ENCODE results near the gene FASTKD2. TPM values are rescaled to one million over a fixed set of nuclear protein-coding genes. Genes with fewer than 3 reads are reported as not detected.
A peak's percentile ranks its signal among the peaks of the same experiment; 100 is the strongest.

Gene FASTKD2
- total RNA-seq, 2 experiments from 2014 or later: 44.1 to 44.5 TPM

DNA sequence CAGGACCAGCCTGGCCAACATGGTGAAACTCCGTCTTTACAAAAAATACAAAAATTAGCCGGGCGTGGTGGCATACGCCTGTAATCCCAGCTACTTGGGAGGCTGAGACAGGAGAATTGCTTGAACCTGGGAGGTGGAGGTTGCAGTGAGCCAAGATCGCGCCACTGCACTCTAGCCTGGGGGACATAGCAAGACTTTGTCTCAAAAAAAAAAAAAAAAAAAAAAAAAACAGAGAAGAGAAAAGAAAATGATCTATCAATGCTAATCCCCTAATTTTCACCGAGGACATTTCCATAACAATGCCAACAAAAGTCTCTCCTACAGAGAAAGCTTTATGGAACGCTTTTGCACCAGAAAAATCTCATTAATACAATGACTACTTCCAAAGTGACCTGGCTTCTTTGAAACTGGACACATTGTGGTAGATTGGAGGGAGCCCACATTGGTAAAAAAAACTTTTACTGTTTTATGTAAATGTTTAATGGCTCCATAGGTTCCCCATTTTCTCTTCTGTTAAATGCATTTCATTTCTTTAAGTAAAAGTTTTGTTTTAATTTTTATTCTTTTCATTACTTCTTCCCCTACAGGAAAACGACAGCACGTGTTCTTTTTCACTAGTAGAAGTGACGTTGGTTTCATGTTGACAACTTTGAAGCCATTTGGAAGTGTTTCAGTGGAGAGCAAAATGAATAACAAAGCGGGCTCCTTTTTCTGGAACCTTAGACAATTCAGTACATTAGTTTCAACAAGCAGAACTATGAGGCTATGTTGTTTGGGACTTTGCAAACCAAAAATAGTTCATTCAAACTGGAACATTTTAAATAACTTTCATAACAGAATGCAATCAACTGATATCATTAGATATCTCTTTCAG lies 888 bp downstream of the FASTKD2 start:
- Mint-ChIP-seq H3K27me3 (no peaks in the 10 kb centered on the region), H3K9me3 (no peaks in the 10 kb centered on the region), H3K4me3 (peak overlapping the region; percentile 94), H3K27ac (peak overlapping the region; percentile 97), H3K4me1 (peaks cover 31% of the 10 kb centered on the region), H3K36me3 (peaks cover 20% of the 10 kb centered on the region)
- DNase-seq: no peak

DNA sequence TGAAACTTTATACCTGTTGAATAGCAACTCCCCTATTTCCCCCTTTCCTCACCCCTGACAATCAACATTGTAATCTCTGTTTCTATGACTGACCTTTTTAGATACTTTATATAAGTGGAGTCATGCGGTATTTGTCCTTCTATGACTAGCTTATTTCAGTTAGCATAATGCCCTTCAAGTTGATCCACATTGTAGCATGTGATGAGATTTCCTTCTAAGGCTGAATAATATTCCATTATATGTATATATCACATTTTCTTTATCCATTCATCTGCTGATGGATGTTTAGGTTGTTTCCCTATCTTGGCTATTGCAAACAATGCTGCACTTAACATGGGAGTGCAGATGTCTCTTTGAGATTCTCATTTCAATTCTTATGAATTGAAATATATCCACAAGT lies 9.5 kb downstream of the FASTKD2 start:
- peaks cover 66% of the 10 kb centered on the region for H3K36me3 Mint-ChIP-seq
- no peaks in the 10 kb centered on the region for H3K27me3 Mint-ChIP-seq
- H3K27ac Mint-ChIP-seq: no peak overlapping the region
- no peak for DNase-seq
- peaks cover 22% of the 10 kb centered on the region for H3K9me3 Mint-ChIP-seq
- peaks cover 36% of the 10 kb centered on the region for H3K4me1 Mint-ChIP-seq
- H3K4me3 Mint-ChIP-seq: no peak overlapping the region

DNA sequence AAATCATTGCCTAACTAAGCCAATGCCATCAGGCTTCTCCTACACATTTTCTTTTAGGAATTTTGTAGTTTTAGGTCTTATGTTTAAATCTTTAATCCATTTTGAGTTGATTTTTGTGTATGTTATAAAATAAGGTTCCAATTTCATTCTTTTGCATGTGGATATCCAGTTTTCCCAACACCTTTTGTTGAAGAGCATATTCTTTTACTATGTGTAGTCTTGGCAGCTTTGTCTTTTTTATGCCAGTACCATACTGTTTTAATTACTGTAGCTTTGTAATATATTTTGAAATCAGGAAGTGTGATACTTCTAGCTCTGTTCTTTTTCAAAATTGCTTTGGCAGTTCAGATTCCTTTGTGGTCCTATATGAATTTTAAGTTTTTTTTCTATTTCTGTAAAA lies 11.0 kb downstream of the FASTKD2 start:
- Mint-ChIP-seq H3K36me3 (peaks cover 72% of the 10 kb centered on the region), H3K27me3 (no peaks in the 10 kb centered on the region), H3K4me3 (no peak overlapping the region), H3K9me3 (peaks cover 33% of the 10 kb centered on the region), H3K4me1 (peaks cover 37% of the 10 kb centered on the region), H3K27ac (no peak overlapping the region)
- no peak for DNase-seq

DNA sequence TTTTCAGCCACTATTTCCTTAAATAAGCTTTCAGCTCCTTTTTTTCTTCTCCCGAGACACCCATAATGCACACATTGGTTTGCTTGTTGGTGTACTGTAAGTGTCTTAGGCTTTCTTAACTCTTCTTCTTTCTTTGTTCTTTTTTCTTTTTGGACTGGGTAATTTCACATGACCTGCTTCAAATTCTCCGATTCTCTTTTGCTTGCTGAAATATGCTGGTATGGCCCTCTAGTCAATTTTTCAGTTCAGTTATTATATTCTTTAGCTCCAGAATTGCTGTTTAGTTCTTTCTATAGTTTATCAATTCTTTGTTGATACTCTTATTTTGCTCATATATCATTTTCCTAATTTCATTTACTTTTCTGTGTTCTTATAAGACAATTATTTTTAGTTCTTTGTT lies 15.3 kb downstream of the FASTKD2 start:
- peaks cover 36% of the 10 kb centered on the region for H3K9me3 Mint-ChIP-seq
- no peak overlapping the region for H3K27ac Mint-ChIP-seq
- H3K4me3 Mint-ChIP-seq: no peak overlapping the region
- H3K4me1 Mint-ChIP-seq: peaks cover 34% of the 10 kb centered on the region
- no peaks in the 10 kb centered on the region for H3K27me3 Mint-ChIP-seq
- no peak for DNase-seq
- peaks cover 82% of the 10 kb centered on the region for H3K36me3 Mint-ChIP-seq

DNA sequence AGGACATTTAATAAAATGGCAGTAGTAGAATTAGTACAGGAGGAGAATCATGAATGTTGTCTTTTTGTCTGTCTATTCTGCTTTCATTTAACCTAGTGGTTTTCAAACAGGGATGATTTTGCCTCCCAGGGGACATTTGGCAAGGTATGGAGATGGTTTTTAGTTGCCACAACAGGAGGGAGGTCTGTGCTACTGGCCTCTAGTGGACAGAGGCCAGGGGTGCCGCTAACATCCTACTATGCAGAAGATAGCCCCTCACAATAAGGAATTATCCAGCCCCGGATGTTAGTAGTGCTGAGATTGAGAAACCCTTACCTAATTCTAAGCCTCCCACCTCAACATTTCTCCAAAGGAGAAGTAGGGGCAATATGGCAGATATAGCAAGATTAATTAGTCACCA lies 18.3 kb downstream of the FASTKD2 start:
- H3K4me3 Mint-ChIP-seq: no peak overlapping the region
- H3K36me3 Mint-ChIP-seq: peaks cover 57% of the 10 kb centered on the region
- peaks cover 21% of the 10 kb centered on the region for H3K4me1 Mint-ChIP-seq
- DNase-seq: no peak
- H3K9me3 Mint-ChIP-seq: peaks cover 24% of the 10 kb centered on the region
- no peaks in the 10 kb centered on the region for H3K27me3 Mint-ChIP-seq
- H3K27ac Mint-ChIP-seq: no peak overlapping the region

DNA sequence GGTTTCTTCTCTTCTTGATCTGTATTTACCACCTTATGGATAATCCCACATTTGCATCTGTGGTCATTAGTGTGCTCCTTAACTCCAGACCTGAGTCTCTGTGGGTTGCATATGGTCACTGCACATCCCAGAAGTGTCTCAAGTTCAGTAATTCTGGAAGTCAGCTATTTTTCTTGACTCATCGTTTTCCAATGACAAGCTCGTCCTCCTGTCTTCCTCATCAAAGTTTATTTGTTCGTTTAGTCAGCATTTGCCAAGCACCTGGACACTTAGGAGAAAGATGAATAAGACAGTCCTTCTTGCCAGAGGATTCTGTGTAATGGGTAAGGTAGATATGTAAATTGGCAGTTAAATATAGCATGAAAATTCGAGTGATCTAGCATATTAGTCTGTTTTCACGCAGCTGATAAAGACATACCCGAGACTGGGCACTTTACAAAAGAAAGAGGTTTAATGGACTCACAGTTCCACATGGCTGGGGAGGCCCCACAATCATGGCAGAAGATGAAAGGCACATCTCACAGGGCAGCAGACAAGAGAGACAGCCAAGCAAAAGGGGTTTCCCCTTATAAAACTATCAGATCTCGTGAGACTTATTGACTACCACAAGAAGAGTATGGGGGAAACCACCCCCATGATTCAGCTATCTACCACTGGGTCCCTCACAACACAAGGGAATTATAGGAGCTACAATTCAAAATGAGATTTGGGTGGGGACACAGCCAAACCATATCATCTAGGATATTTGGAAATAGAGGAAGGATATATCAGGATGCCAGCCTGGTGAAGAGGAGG lies 19.4 kb downstream of the FASTKD2 start:
- H3K27me3 Mint-ChIP-seq: no peaks in the 10 kb centered on the region
- H3K27ac Mint-ChIP-seq: peak overlapping the region; percentile 49
- peaks cover 47% of the 10 kb centered on the region for H3K36me3 Mint-ChIP-seq
- peaks cover 18% of the 10 kb centered on the region for H3K4me1 Mint-ChIP-seq
- peaks cover 18% of the 10 kb centered on the region for H3K9me3 Mint-ChIP-seq
- H3K4me3 Mint-ChIP-seq: no peak overlapping the region
- no peak for DNase-seq

DNA sequence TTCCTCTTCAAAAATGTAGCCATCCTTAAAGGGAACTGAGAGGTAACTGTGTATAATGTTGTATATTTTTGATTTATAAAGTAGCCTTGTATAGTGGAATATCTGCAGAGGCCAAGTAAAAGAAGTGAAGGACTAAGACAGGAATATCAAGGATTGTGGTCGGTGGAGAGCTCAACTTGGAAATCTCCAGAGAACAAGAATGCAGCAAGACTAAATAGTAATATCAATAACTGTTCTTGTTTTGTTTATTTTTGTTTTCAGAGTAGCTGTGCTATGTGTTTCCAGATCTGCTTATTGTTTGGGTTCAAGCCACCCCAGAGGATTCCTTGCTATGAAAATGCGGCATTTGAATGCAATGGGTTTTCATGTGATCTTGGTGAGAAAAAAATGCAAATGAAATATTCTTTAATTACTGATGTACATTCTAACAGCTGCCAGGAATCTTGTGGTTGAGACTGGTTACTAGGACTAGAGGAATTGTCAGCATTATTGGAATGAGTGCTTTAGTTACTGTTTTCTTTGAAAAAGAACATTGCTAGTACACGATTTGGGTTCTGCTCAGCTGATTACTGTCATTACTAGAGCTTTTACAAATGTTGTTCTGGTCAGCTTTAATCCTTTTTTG lies 25.0 kb downstream of the FASTKD2 start:
- Mint-ChIP-seq H3K27ac (no peak overlapping the region), H3K27me3 (no peaks in the 10 kb centered on the region), H3K9me3 (no peaks in the 10 kb centered on the region), H3K36me3 (peaks cover 15% of the 10 kb centered on the region), H3K4me3 (no peak overlapping the region), H3K4me1 (no peaks in the 10 kb centered on the region)
- DNase-seq: no peak

DNA sequence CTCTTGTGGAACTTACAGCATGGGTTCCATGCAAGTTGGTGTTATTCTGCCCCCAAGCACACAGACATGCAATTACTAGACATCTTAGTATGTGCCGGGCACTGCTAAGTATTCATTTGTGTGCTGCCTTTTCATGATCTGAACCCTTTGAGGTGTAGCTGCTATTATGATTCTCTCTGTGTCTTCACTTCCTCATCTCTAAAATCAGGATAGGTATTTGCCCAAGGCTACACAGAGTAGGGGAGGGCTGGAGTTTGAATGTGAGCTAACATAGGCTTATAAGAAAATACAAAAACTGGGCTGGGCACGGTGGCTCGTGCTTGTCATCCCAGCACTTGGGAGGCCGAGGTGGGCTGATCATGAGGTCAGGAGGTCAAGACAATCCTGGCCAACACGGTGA lies 27.2 kb downstream of the FASTKD2 start:
- Mint-ChIP-seq H3K27ac (peak overlapping the region; percentile 6), H3K9me3 (no peaks in the 10 kb centered on the region), H3K36me3 (peaks cover 12% of the 10 kb centered on the region), H3K27me3 (no peaks in the 10 kb centered on the region), H3K4me3 (no peak overlapping the region), H3K4me1 (peaks cover 2% of the 10 kb centered on the region)
- DNase-seq: no peak

DNA sequence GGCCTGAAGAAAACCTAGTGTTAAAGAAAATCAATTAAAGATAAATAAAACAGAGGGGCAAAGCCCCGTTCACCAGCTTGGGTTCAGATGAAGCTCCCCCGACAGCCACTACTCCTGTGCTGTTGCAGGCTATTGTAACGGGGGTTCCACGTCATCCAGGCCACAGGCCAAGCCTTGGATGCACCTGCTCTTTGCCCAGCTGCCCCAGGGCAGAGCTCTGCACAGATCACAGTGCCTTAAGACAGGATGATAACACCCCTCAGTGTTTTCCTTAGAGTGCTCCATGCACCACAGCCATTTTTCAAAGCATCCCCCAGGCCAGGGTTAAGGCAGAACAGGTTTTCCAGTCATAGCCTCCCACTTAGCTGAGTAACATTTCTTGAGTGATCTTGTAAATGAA lies 32.0 kb downstream of the FASTKD2 start:
- Mint-ChIP-seq H3K36me3 (peaks cover 6% of the 10 kb centered on the region), H3K27ac (peak overlapping the region; percentile 79), H3K4me1 (peaks cover 33% of the 10 kb centered on the region), H3K4me3 (no peak overlapping the region), H3K27me3 (no peaks in the 10 kb centered on the region), H3K9me3 (no peaks in the 10 kb centered on the region)
- DNase-seq: no peak

DNA sequence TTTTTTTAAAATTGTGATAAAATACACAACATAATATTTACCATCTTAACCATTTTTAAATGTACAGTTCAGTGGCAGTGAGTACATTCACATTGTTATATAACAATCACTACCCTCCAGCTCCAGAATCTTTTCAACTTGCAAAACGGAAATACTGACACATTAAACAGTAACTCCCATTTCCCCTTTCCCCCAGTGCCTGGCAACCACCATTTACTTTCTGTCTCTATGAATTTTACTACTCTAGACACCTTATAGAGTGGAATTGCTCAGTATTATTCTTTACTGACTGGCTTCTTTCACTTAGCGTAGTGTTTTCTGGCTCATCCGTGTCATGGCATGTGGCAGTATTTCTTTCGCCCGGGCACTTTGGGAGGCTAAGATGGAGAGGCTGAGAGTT lies 32.6 kb downstream of the FASTKD2 start:
- DNase-seq: no peak
- no peaks in the 10 kb centered on the region for H3K27me3 Mint-ChIP-seq
- H3K36me3 Mint-ChIP-seq: peaks cover 6% of the 10 kb centered on the region
- no peak overlapping the region for H3K4me3 Mint-ChIP-seq
- peaks cover 34% of the 10 kb centered on the region for H3K4me1 Mint-ChIP-seq
- H3K27ac Mint-ChIP-seq: peak overlapping the region; percentile 79
- no peaks in the 10 kb centered on the region for H3K9me3 Mint-ChIP-seq

DNA sequence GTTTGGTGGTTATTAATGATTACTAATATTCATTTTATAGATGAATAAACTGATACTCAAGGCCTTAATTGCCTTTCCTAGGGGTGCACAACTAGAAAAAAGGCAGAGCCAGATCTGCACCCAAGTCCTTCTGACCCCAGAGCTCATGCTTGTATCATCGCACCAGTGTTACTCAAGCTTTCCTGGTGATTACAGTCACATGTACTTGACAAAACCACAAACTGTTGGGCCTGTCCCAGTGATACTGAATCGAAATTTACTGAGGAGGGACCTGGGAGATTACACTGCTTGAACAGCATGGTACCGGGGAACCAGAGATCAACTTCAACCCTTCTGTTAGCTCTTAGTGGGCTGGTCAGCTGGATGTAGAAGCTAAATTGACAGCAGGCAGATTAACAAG lies 33.7 kb downstream of the FASTKD2 start:
- Mint-ChIP-seq H3K4me3 (no peak overlapping the region), H3K9me3 (no peaks in the 10 kb centered on the region), H3K4me1 (peaks cover 34% of the 10 kb centered on the region), H3K36me3 (peaks cover 6% of the 10 kb centered on the region), H3K27me3 (no peaks in the 10 kb centered on the region), H3K27ac (no peak overlapping the region)
- peak; percentile 13 for DNase-seq

DNA sequence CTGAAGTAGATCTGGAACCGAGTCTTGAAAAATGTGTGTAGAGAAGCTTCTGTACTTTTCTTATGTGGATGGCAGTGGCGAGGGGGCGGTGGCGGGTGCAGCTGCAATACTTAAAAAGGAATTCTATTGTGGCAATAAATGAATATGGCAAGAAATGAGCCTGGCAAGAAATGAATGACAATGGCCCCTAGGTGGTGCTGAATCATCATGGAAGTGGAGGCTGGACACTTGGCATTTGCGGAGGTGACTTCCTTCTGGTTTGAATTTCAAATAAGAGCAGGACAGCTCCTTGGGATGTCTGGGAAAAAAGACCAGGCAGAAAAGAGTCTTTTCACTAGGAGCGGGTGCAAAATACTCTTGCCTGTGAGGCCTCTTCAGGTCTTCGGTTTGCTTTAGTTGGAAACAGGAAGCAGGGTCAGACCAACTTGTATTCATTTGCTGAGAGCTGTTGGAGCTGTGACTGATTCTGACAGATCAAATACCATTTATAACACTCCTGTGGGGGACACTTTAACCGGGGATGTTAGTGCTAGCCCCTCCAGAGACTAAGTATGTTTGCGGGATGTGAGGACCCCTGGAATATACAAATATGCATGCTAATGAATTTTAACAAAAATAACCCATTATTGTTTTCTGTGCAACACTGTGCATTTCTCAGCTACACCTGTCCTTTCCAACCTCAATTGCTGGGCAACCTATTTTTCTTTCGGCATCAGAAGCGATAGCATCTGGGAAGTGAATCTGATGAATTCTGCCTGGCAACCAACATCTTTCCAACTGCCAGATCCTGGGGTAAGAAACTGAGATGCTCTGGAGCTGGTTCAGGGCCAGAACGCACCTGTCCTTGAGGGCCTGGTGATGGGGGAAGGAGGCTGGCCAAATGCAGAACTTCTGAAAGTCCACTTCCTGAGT lies 35.4 kb downstream of the FASTKD2 start:
- Mint-ChIP-seq H3K27me3 (no peaks in the 10 kb centered on the region), H3K36me3 (peaks cover 3% of the 10 kb centered on the region), H3K27ac (no peak overlapping the region), H3K9me3 (no peaks in the 10 kb centered on the region), H3K4me1 (peaks cover 34% of the 10 kb centered on the region), H3K4me3 (peak overlapping the region; percentile 18)
- peak; percentile 40 for DNase-seq

DNA sequence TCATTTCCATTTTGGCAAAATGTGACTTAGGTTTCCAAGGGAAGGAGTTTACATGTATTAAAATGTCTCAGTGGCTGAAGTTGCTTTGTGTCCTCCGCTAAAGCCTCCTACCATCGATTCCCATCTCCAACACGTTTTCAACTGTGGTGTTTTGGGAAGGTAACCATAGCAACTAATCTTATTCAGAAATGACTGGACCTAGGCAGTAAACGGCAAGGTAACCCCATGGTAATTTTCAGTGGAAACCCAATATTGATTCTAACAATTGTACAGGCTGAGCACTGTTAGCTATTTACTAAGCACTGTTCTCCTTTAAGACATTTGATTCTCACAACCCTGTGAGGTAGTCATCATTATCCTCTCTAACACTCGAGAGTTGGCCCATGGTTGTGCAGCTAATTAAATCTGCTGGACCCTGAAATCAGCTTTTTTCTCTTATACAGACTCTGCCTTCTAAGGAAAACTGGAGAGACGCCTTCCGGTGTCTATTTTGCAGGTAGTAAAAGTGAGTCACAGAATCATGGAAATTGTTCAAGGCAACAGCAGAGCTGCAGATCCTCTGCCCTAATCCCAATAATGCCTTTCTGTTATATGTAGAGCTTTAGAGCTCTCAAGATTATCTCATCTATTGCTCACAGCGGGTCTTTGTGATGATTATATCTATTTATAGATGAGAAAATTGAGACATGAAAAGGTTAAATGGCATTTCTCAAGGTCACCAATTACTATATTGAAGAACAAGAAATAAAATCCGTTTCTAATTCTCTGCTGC lies 36.2 kb downstream of the FASTKD2 start:
- Mint-ChIP-seq H3K9me3 (no peaks in the 10 kb centered on the region), H3K27me3 (no peaks in the 10 kb centered on the region), H3K27ac (no peak overlapping the region), H3K4me1 (peaks cover 34% of the 10 kb centered on the region), H3K36me3 (peaks cover 3% of the 10 kb centered on the region), H3K4me3 (no peak overlapping the region)
- no peak for DNase-seq

All from activated naive CD8-positive, alpha-beta T cell treated with anti-CD3 and anti-CD28 coated beads for 36 hours (primary cell).